H7 (cell line): Measurements from ENCODE around the gene ZFYVE19. TPM values are rescaled to one million over a fixed set of nuclear protein-coding genes. Genes with fewer than 3 reads are reported as not detected.
"Not testable (repeated sequence)": the region's sequence is repeated elsewhere in the genome, so short reads cannot be mapped to it uniquely, and the experiment has no call there.

Experiments used
- DNase-seq: peaks from one replicate; pipeline ENCODE4 v3.0.0; 2012
- H3K27me3 ChIP-seq: 2 replicates; pipeline ENCODE4 v1.6.0; 2011; ENCODE audit warnings: mild to moderate bottlenecking, low read length; ENCODE audit not compliant: control insufficient read depth, insufficient read depth
- H3K36me3 ChIP-seq: replicated peaks from 2 replicates; pipeline ENCODE4 v1.5.1; 2011; ENCODE audit warnings: low read length; ENCODE audit not compliant: control insufficient read depth, insufficient read depth
- H3K4me3 ChIP-seq: 2 replicates; pipeline ENCODE4 v1.5.1; 2011; ENCODE audit warnings: low read depth, mild to moderate bottlenecking, control low read depth, low read length, moderate library complexity; ENCODE audit not compliant: insufficient read depth
- total RNA-seq: library from RNA; depleted of rRNA; stranded (reverse); fragments of >200 nt; shearing (Covaris generic); gene quantifications from 2 replicates; pipeline ENCODE4 v1.2.3, GENCODE V29; 2014; rRNA removed

Gene ZFYVE19
- total RNA-seq, 1 experiment from 2014 or later = 25.5 TPM

DNA sequence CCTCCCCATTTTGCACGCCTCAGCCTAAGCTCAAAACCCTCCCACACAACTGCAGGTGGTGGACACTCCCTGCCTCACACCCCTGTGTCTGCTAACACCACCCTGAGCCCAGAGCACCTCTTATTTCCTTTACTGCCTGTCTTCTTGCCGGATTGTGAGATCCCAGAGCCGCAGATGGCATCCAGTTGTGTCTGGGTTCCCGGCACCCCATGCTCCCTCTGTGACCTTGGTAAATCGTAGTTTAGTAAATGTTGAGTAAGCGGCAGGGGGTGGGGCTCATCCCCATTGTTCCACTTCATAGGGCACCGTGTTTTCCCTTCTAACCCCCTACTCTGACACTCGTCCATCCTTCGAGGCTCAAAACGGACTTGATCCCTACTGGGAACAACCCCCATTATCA is 51.8 kb downstream of the ZFYVE19 start:
- DNase-seq = no peak
- peaks cover 24% of the 10 kb centered on the region for H3K36me3 ChIP-seq
- no peaks in the 10 kb centered on the region for H3K27me3 ChIP-seq
- no peak overlapping the region for H3K4me3 ChIP-seq

DNA sequence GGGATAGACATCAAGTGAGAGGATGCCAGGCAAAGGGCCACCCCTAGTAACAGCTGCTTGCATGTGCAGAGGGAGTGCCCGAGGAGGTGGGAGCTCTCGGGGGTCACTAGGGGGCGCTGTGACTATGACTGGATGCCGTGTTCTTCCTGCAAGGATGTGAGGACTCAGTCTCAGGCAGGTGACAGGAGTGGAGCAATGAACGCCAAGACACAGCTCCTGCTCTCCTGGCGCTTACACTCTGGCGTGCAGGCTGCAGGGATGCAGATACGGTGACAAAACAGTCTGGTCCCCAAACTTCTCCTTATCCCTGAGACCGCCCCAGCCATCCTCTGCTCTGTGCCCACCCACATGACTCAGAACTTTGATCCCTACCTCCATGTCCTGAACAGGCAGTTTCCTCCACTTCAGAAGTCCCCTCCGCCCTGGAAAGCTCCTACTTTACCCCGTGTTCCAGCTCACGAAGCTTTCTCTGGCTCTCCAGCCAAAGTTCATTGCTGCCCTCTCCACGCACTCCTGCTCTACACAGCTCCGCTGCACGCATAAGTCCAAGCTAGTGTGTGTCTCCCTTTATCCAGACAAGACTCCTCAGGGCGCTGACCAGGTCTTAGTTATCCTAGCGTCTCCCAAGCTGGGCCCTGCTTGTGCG is 52.4 kb downstream of the ZFYVE19 start:
- DNase-seq = peak; percentile 89
- no peaks in the 10 kb centered on the region; the same call in 1 of the 2 replicates for H3K27me3 ChIP-seq
- no peak overlapping the region for H3K4me3 ChIP-seq
- H3K36me3 ChIP-seq = peaks cover 22% of the 10 kb centered on the region

DNA sequence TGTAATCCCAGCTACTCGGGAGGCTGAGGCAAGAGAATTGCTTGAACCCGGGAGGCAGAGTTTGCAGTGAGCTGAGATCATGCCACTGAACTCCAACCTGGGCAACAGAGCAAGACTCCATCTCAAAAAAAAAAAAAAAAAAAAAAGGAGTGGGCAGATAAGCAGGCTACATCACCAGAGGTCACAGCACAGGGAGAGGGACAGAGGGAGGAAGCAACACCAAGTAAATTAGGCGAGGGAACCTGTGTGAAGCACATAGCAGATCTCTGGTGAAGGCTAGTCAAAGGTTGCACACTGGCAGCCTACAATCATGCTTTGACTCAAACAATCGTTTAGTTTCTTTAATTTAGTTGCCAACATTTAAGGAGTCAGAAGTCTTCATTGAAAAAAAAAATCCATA is 54.3 kb downstream of the ZFYVE19 start:
- not testable (repeated sequence) for DNase-seq, H3K36me3 ChIP-seq, H3K27me3 ChIP-seq, H3K4me3 ChIP-seq

DNA sequence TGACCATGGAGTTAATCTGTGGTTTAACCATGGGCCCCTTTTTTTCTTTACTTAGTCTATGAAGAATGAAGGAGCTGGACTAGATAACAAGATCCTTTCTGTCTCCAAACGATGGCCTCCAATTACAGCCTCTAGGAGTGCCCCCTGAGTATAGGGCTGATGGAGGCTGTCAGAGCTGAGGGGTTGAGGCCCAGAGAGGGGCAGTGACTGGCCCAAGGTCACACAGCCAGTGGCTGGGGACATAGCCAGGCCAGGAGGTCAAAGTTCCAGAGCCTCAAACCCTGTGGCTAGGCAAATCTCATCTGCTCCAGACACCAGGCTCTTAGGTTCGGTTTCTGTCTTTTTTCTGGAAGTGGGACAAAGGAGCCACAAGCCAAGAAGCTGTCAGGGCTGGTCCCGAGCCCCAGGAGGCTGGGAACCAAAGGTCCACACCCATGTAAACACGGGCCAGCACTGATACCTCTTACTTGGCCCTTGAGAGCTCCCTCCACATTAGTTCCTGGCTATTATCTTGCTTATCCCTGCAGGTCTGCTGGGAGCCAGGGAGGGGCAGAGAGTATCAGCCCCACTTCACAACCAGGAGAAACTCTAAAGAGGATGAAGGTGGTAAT is 56.9 kb downstream of the ZFYVE19 start:
- Histone ChIP-seq H3K27me3 (no peaks in the 10 kb centered on the region; the same call in 1 of the 2 replicates), H3K4me3 (no peak overlapping the region), H3K36me3 (no peaks in the 10 kb centered on the region)
- DNase-seq = no peak

Other genes with a start within 250 kb of the ZFYVE19 start
- 12.3 and 17.2 TPM in 2 replicates for gene CCDC32, start 242.0 kb upstream of the ZFYVE19 start, total RNA-seq
- gene RPUSD2, start 237.8 kb upstream of the ZFYVE19 start, total RNA-seq = 30.5 and 38.1 TPM in 2 replicates
- 28.4 and 33.9 TPM in 2 replicates for gene KNL1, start 212.8 kb upstream of the ZFYVE19 start, total RNA-seq
- gene RAD51, start 111.9 kb upstream of the ZFYVE19 start, total RNA-seq = 14.2 and 16.1 TPM in 2 replicates
- gene RMDN3, start 51.8 kb upstream of the ZFYVE19 start, total RNA-seq = 9.6 and 14.2 TPM in 2 replicates
- gene GCHFR, start 43.0 kb upstream of the ZFYVE19 start, total RNA-seq = 58.3 and 60.9 TPM in 2 replicates
- 0.31 and 0.48 TPM in 2 replicates for gene C15orf62, start 37.1 kb upstream of the ZFYVE19 start, total RNA-seq
- 28.2 and 34.6 TPM in 2 replicates for gene DNAJC17, start 384 bp downstream of the ZFYVE19 start, total RNA-seq
- not detected in 2 replicates for gene PPP1R14D, start 21.6 kb downstream of the ZFYVE19 start, total RNA-seq
- 81.1 and 109 TPM in 2 replicates for gene SPINT1, start 37.0 kb downstream of the ZFYVE19 start, total RNA-seq
- gene RHOV, start 67.1 kb downstream of the ZFYVE19 start, total RNA-seq = 2.0 and 2.1 TPM in 2 replicates
- gene VPS18, start 87.4 kb downstream of the ZFYVE19 start, total RNA-seq = 33.3 and 39.5 TPM in 2 replicates
- gene DLL4, start 122.3 kb downstream of the ZFYVE19 start, total RNA-seq = 0.26 TPM in 1 of 2 replicates, not detected in the other
- 30.1 and 39.7 TPM in 2 replicates for gene CHAC1, start 146.4 kb downstream of the ZFYVE19 start, total RNA-seq